Smooth muscle cell of the brain vasculature (primary cell): ENCODE data around the gene TUBGCP5.
A peak's percentile ranks its signal among the peaks of the same experiment; 100 is the strongest.

Source experiments
- DNase-seq: peaks from one replicate; pipeline ENCODE4 v3.0.0-alpha.2; 2012; ENCODE audit warnings: low read depth, low spot score

The TUBGCP5 gene

DNA sequence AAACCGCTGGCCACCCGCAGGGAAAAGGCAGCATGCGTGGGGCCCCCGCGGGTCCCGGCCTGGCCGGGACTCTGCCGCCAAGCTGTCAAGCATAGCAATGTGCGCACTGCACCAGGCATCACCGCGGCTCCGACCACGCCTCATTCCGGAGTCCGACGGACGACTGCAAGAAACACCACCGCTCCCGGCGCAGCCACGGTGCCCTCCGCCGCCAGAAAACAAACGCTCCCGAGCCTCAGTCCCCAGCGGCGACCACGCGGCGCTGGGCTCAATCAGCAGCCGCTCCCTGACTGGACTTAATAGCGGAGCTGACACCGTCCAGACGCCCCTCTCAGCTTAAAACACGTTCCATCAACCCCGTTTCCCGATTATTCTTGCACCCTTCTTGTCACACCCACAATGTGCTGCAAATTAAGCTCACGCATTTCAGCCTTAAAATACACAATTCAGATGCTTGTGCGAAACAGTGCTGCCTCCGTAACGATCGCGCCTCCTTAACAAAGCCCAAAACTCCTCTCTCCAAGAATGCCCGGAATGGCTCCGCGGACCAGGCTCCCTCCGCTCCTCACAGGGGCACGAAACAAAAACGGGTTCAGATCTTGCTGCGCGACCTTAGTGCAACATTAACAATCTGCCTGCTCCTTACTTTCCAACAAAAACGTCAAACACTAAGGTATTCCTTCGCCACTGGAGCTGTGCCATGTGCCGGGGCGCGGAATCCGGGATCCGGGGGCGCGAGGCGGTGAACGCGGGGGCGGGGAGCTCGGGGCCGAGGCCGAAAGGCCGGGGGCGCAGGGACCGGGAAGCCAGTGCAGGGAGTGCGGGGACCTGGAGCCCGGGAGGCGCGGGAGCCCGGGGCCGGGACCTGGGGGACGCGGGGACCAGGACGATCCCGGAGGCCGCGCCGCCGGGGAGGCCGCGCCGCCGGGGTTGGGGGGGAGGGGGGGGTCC lies 59.9 kb downstream of the TUBGCP5 start:
- DNase-seq, result no peak

- no peak for DNase-seq
Observed at GRCh38 chr15:22978691-22979237, 60.6 kb downstream of the TUBGCP5 start.

- no peak for DNase-seq
Observed at GRCh38 chr15:22974745-22975144, 64.6 kb downstream of the TUBGCP5 start.

- no peak for DNase-seq
Observed at GRCh38 chr15:22973987-22974386, 65.4 kb downstream of the TUBGCP5 start.

DNA sequence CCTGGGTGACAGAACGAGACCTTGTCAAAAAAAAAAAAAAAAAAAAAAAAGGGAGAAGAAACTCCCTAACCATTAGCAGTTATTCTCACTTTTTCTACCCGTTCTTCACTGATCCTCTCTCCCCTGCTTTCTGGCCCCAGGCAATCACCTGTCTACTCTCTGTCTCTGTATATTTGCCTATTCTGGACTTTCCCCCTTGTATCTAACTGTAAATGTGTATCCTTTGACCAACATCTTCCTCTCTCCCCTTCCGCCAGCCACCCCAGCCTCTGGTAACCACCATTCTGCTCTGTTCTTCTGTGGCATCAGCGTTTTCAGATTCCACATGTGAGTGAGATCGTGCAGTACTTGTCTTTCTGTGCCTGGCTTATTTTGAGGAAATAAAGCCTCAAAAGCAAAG lies 66.1 kb downstream of the TUBGCP5 start:
- no peak for DNase-seq

- DNase-seq, result no peak
Observed at GRCh38 chr15:22969489-22969888, 69.9 kb downstream of the TUBGCP5 start.

GRCh38 chr15:22968366-22968765 lies 71.0 kb downstream of the TUBGCP5 start:
- DNase-seq, result peak; percentile 65

- DNase-seq, result no peak
Observed at GRCh38 chr15:22967084-22967770, 72.1 kb downstream of the TUBGCP5 start.

DNA sequence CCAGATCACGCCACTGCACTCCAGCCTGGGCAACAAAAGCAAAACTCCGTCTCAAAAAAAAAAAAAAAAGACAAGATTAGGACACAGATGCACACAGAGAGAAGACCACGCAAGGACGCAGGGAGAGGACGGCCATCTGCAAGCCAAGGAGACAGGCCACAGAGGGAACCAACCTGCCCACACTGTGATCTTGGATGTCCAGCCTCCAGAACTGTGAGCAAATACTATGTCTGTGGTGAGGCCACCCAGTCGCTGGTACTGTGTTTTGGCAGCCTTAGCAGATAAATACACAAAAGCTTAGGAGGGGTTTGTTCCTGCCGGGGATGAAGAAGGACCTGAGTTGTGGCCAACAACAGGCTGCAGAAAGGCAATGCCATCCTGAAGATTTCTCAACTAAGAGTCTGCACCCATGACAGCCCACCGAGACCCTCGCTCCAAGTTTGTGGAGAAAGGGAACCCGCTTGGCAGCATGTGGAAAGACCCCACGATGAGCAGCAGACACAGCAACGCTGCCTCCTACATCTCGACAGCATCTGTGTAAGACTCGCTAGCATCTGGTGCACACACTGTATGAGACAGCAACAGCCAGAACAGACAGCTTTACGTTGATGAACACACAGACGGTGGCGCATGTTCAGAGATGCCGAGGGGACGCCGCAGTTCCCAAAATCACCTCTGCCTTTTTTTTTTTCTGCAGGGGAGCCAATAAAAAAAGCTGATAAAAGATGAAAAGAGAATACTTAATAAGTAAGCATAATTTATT lies 72.9 kb downstream of the TUBGCP5 start:
- DNase-seq, result no peak

- no peak for DNase-seq
Observed at GRCh38 chr15:22963641-22964040, 75.7 kb downstream of the TUBGCP5 start.

DNA sequence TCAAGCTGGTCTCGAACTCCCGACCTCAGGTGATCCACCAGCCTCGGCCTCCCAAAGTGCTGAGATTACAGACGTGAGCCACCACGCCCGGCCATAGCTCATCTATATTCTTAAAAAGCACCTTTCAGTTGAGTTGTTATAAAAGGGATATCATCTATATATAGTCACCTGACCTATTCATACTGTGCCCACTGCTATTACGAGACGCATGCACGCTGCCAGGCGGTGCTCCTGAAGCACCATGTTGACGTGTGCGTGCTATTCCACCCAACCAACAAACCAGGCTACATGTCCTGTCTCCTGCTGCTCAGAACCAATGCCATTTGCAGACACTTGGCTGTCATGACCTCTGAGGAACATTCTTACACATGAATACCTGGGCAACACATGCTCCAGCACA lies 76.8 kb downstream of the TUBGCP5 start:
- DNase-seq, result no peak

DNA sequence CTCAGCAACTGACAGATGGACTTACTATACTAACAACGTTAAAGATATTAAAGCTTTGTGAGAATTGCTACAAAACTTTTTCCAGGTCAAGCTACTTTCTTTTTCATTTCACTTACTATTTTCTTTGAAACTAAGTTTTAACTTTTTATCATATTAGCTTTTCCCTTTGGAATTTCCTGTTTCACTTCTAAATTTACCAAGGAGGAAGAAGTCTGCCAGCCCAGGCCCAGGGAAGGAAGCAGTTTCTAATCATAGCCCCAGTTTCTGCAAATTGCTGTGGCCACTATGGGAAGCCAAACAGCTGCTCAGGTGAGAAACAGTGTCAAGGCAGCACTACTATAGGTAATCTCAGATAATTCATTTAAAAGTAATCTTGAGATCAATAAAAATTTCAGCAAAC lies 77.6 kb downstream of the TUBGCP5 start:
- DNase-seq, result no peak

DNA sequence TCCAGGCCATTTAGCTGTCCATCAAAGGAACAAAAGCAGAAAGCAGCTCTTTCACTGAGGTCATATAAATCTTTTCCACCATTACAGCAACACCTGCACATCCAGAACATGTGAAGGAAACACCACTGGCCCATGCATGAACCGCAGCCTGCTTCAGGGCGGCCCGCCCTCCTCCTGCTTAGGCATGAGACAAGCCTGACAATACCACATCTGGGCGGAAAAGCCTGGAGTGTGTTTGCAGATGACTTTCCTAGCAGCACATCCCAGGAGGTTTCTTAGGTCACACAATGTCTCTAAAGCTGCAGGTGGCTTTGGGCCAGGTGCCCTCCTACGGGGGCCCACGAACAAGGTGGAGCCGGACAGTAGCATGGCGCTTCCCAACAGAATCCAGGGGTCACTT lies 78.8 kb downstream of the TUBGCP5 start:
- no peak for DNase-seq

DNA sequence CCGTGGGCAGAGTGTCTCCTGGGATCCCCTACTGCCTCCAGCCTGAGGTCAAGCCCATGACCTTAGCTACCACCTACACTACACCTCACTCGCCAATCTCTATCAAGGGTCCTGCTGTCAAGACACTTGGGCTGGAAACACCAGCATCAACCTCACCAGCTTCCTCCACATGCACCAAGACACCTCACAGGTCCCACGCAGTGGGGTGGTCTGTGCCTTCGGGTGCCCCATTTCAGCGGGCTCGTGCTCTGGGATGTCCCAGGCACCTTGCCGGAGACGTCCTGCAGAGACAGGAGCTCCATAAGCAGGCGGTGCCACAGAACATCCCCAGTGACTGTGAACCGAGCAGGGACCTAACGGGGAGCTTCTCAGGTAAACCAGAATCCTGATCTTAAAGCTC lies 79.2 kb downstream of the TUBGCP5 start:
- no peak for DNase-seq

- no peak for DNase-seq
Observed at GRCh38 chr15:22959321-22960101, 79.9 kb downstream of the TUBGCP5 start.

DNA sequence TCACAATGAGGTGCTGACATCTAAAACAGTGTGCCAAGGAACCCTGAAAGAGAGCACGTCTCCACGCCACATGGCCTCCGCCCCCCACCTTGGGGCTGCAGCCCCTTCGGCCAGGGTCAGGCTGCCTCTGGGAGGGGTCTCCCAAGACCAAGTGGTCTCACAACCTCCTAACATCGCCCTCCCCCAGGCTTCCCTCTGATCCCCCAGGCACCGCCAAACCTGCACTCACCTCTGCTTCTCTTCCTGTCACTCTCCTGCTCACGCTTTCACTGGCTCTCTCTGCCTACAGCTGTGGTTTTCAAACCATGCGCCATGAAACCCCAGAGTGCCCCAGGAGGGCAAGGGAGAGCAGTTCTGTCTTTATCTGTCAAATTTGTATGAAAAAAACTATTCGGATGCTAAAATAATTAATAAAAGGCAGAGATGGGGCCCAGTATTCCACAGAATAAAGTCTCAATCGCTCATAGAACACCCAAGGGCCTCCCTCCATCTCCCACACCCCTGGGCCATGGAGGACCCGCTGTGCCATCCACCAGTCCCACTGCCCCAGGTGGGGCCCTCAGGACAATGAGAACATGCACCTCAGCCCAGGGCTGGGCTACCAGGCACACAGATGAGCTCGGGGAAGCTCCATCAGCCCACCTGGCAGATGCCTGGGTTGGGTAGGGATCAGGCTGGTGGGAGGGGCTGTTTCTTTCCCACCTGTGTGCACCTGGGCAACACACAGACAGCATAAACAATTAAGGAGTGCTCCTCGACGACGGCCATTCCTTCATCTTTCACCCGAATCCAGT lies 80.7 kb downstream of the TUBGCP5 start:
- no peak for DNase-seq

DNA sequence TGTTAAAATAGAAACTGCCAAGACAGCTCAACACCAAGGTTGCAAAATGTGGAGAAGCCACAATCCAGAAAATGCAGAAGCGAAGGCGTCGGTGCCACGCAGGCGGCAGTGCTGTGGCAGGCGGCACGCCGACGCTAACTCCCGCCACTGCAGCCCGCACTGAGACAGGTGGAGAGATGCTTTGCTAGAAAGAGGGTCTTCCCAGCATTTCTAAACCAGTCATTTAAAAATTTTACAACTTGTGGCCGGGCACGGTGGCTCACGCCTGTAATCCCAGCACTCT lies 82.5 kb downstream of the TUBGCP5 start:
- DNase-seq, result no peak

- DNase-seq, result no peak
Observed at GRCh38 chr15:22956257-22956977, 83.0 kb downstream of the TUBGCP5 start.

- no peak for DNase-seq
Observed at GRCh38 chr15:22955544-22956119, 83.7 kb downstream of the TUBGCP5 start.
